IgD-negative memory B cell (primary cell): ENCODE measurements around the gene PLA2G4D. TPM values are rescaled to one million over a fixed set of nuclear protein-coding genes. Genes with fewer than 3 reads are reported as not detected.

Source experiments
- H3K27ac Mint-ChIP-seq, 3 donors: one replicate each; pipeline ENCODE4 v1.8.0; 2020 to 2022; ENCODE audit warnings: mild to moderate bottlenecking in 3 of 3, mixed read lengths in 3 of 3, moderate library complexity in 1 of 3
- H3K27me3 Mint-ChIP-seq: one replicate; pipeline ENCODE4 v1.8.0; 2021; ENCODE audit warnings: mixed read lengths
- H3K36me3 Mint-ChIP-seq: one replicate; pipeline ENCODE4 v1.8.0; 2020; ENCODE audit warnings: mild to moderate bottlenecking, mixed read lengths
- H3K4me1 Mint-ChIP-seq, 3 donors: one replicate each; pipeline ENCODE4 v1.8.0; 2020 to 2022; ENCODE audit warnings: mixed read lengths in 3 of 3, mild to moderate bottlenecking in 1 of 3
- H3K4me3 Mint-ChIP-seq, 4 donors: one replicate each; pipeline ENCODE4 v1.8.0; 2020 to 2022; ENCODE audit warnings: mild to moderate bottlenecking in 4 of 4, mixed read lengths in 4 of 4, moderate library complexity in 3 of 4
- H3K9me3 Mint-ChIP-seq, 3 donors: one replicate each; pipeline ENCODE4 v1.8.0; 2020 to 2021; ENCODE audit warnings: mixed read lengths in 3 of 3, mild to moderate bottlenecking in 1 of 3
- polyA plus RNA-seq: library from polyadenylated mRNA; unstranded; fragments of 300-500 nt; fragmentation: Illumina TruSeq; gene quantifications from one replicate; pipeline ENCODE4 v1.2.3, GENCODE V29; 2021

The PLA2G4D gene
- polyA plus RNA-seq, 1 donor from 2014 or later: not detected

- H3K9me3 Mint-ChIP-seq: peaks cover 0 to 11% (median 5%) of the 10 kb centered on the region in 3 donors
- peaks cover 15% of the 10 kb centered on the region for H3K27me3 Mint-ChIP-seq
Observed at GRCh38 chr15:42065033-42065432, 29.3 kb downstream of the PLA2G4D start.

GRCh38 chr15:42064271-42064670 is 30.1 kb downstream of the PLA2G4D start:
- Mint-ChIP-seq H3K36me3 (no peaks in the 10 kb centered on the region), H3K4me1 (peaks cover 0 to 2% (median 0%) of the 10 kb centered on the region in 3 donors), H3K4me3 (no peak overlapping the region), H3K27ac (peak overlapping the region in 1 of 3 donors; percentile 83), H3K27me3 (peaks cover 14% of the 10 kb centered on the region), H3K9me3 (peaks cover 0 to 11% (median 5%) of the 10 kb centered on the region in 3 donors)

More at GRCh38 chr15:42065033-42065432, 29.3 kb downstream of the PLA2G4D start:
- Mint-ChIP-seq H3K4me3 (no peak overlapping the region), H3K4me1 (peaks cover 0 to 2% (median 0%) of the 10 kb centered on the region in 3 donors), H3K27ac (peak overlapping the region in 1 of 3 donors; percentile 83), H3K36me3 (no peaks in the 10 kb centered on the region)

GRCh38 chr15:42063122-42063848 is 31.1 kb downstream of the PLA2G4D start:
- Mint-ChIP-seq H3K9me3 (peaks cover 0 to 11% (median 5%) of the 10 kb centered on the region in 3 donors), H3K27me3 (peaks cover 12% of the 10 kb centered on the region), H3K27ac (peak overlapping the region in 1 of 3 donors; percentile 39), H3K36me3 (no peaks in the 10 kb centered on the region), H3K4me3 (no peak overlapping the region), H3K4me1 (peaks cover 0 to 2% (median 0%) of the 10 kb centered on the region in 3 donors)

GRCh38 chr15:42062284-42062806 is 32.0 kb downstream of the PLA2G4D start:
- Mint-ChIP-seq H3K27me3 (peaks cover 18% of the 10 kb centered on the region), H3K27ac (no peak overlapping the region), H3K9me3 (peaks cover 0 to 9% (median 0%) of the 10 kb centered on the region in 3 donors), H3K4me1 (peaks cover 0 to 2% (median 1%) of the 10 kb centered on the region in 3 donors), H3K36me3 (no peaks in the 10 kb centered on the region), H3K4me3 (no peak overlapping the region)

GRCh38 chr15:42060797-42061196 is 33.6 kb downstream of the PLA2G4D start:
- Mint-ChIP-seq H3K36me3 (no peaks in the 10 kb centered on the region), H3K9me3 (peaks cover 0 to 3% (median 0%) of the 10 kb centered on the region in 3 donors), H3K27me3 (peaks cover 23% of the 10 kb centered on the region), H3K27ac (no peak overlapping the region), H3K4me1 (peaks cover 0 to 6% (median 2%) of the 10 kb centered on the region in 3 donors), H3K4me3 (no peak overlapping the region)

- no peak overlapping the region for H3K27ac Mint-ChIP-seq
- peaks cover 0 to 6% (median 2%) of the 10 kb centered on the region in 3 donors for H3K4me1 Mint-ChIP-seq
- H3K4me3 Mint-ChIP-seq: no peak overlapping the region
- H3K27me3 Mint-ChIP-seq: peaks cover 22% of the 10 kb centered on the region
- peaks cover 0 to 3% (median 0%) of the 10 kb centered on the region in 3 donors for H3K9me3 Mint-ChIP-seq
- H3K36me3 Mint-ChIP-seq: no peaks in the 10 kb centered on the region
Observed at GRCh38 chr15:42060477-42060763, 33.9 kb downstream of the PLA2G4D start.

GRCh38 chr15:42059661-42060476 is 34.5 kb downstream of the PLA2G4D start:
- no peak overlapping the region for H3K4me3 Mint-ChIP-seq
- H3K27me3 Mint-ChIP-seq: peaks cover 19% of the 10 kb centered on the region
- H3K9me3 Mint-ChIP-seq: peaks cover 0 to 3% (median 0%) of the 10 kb centered on the region in 3 donors
- no peaks in the 10 kb centered on the region for H3K36me3 Mint-ChIP-seq
- H3K4me1 Mint-ChIP-seq: peaks cover 0 to 6% (median 2%) of the 10 kb centered on the region in 3 donors
- no peak overlapping the region for H3K27ac Mint-ChIP-seq

GRCh38 chr15:42058791-42059190 is 35.6 kb downstream of the PLA2G4D start:
- Mint-ChIP-seq H3K27ac (no peak overlapping the region), H3K36me3 (no peaks in the 10 kb centered on the region), H3K27me3 (peaks cover 19% of the 10 kb centered on the region), H3K4me1 (peaks cover 0 to 6% (median 2%) of the 10 kb centered on the region in 3 donors), H3K4me3 (no peak overlapping the region), H3K9me3 (peaks cover 0 to 3% (median 0%) of the 10 kb centered on the region in 3 donors)

GRCh38 chr15:42057799-42058646 is 36.3 kb downstream of the PLA2G4D start:
- Mint-ChIP-seq H3K36me3 (no peaks in the 10 kb centered on the region), H3K4me1 (peaks cover 0 to 6% (median 2%) of the 10 kb centered on the region in 3 donors), H3K4me3 (peak overlapping the region in 1 of 4 donors; percentile 30), H3K27me3 (peaks cover 24% of the 10 kb centered on the region), H3K27ac (no peak overlapping the region), H3K9me3 (peaks cover 0 to 3% (median 0%) of the 10 kb centered on the region in 3 donors)

- Mint-ChIP-seq H3K4me3 (peak overlapping the region in 3 of 4 donors; percentile 30 to 76 (median 68)), H3K36me3 (no peaks in the 10 kb centered on the region), H3K4me1 (peaks cover 0 to 6% (median 2%) of the 10 kb centered on the region in 3 donors), H3K27ac (no peak overlapping the region), H3K9me3 (peaks cover 0 to 3% (median 0%) of the 10 kb centered on the region in 3 donors), H3K27me3 (peaks cover 24% of the 10 kb centered on the region)
Observed at GRCh38 chr15:42056934-42057798, 37.2 kb downstream of the PLA2G4D start.

GRCh38 chr15:42053914-42054313 is 40.4 kb downstream of the PLA2G4D start:
- Mint-ChIP-seq H3K9me3 (peaks cover 0 to 3% (median 0%) of the 10 kb centered on the region in 3 donors), H3K36me3 (no peaks in the 10 kb centered on the region), H3K27me3 (peaks cover 25% of the 10 kb centered on the region), H3K27ac (no peak overlapping the region), H3K4me1 (peaks cover 0 to 6% (median 2%) of the 10 kb centered on the region in 3 donors), H3K4me3 (no peak overlapping the region)

GRCh38 chr15:42053010-42053409 is 41.4 kb downstream of the PLA2G4D start:
- H3K36me3 Mint-ChIP-seq: no peaks in the 10 kb centered on the region
- H3K9me3 Mint-ChIP-seq: peaks cover 0 to under 1% (median 0%) of the 10 kb centered on the region in 3 donors
- H3K4me1 Mint-ChIP-seq: peaks cover 0 to 6% (median 2%) of the 10 kb centered on the region in 3 donors
- H3K4me3 Mint-ChIP-seq: no peak overlapping the region
- no peak overlapping the region for H3K27ac Mint-ChIP-seq
- peaks cover 23% of the 10 kb centered on the region for H3K27me3 Mint-ChIP-seq

GRCh38 chr15:42050484-42051255 is 43.7 kb downstream of the PLA2G4D start:
- Mint-ChIP-seq H3K27ac (no peak overlapping the region), H3K36me3 (no peaks in the 10 kb centered on the region), H3K4me3 (no peak overlapping the region), H3K9me3 (no peaks in the 10 kb centered on the region), H3K27me3 (peaks cover 10% of the 10 kb centered on the region), H3K4me1 (peaks cover 0 to 5% (median 0%) of the 10 kb centered on the region in 3 donors)
